ENCODE measurements around the gene PCSK6.

- TF ChIP-seq CTCF (IDR thresholded peaks at IDR 0.05; ENCODE audit: control extremely low read depth in 1 of 3, insufficient read depth in 1 of 3, low read depth in 1 of 3, low read length in 3 of 3) = no peak
- no peak for TF ChIP-seq EP300 (IDR thresholded peaks at IDR 0.05; ENCODE audit: borderline replicate concordance in 1 of 2, low read depth in 2 of 2, low read length in 2 of 2)
- no peak for TF ChIP-seq JUN (IDR thresholded peaks at IDR 0.05; ENCODE audit: low read depth, low read length)
- no peak for TF ChIP-seq POLR2A (IDR thresholded peaks at IDR 0.05; ENCODE audit: control extremely low read depth in 1 of 2, low read depth in 2 of 2, low read length in 2 of 2)
- TF ChIP-seq POLR2AphosphoS5 (IDR thresholded peaks at IDR 0.05; ENCODE audit: low read depth, low read length) = no peak
- TF ChIP-seq GTF2F1 (IDR thresholded peaks at IDR 0.05; ENCODE audit: borderline replicate concordance, low read depth, low read length) = no peak
- TF ChIP-seq BACH1 (IDR thresholded peaks at IDR 0.05; ENCODE audit: low read length) = no peak
These were observed 164.9 kb downstream of the PCSK6 start for GRCh38 chr15:101324524-101325177.

Measured in H1 (cell line).